Stimulated activated CD8-positive, alpha-beta memory T cell treated with anti-CD3 and anti-CD28 coated beads, Interleukin-15, amount 100 ng/mL, for 4 hours (primary cell): Measurements from ENCODE around the gene GPC6.

Experiments
- DNase-seq, 2 donors: peaks; one replicate each; pipeline ENCODE4 v3.0.0-alpha.2; 2020; ENCODE audit warnings: low read depth in 2 of 2

GPC6 gene

GRCh38 chr13:93774506-93774905, 547.9 kb downstream of the GPC6 start:
- DNase-seq = no peak

- no peak for DNase-seq
Observed at GRCh38 chr13:93775027-93775426, 548.4 kb downstream of the GPC6 start.

GRCh38 chr13:93775507-93776108, 549.0 kb downstream of the GPC6 start:
- DNase-seq = no peak

- DNase-seq = no peak
Observed at GRCh38 chr13:93776936-93777335, 550.3 kb downstream of the GPC6 start.

GRCh38 chr13:93777504-93777903, 550.9 kb downstream of the GPC6 start:
- DNase-seq = no peak

- DNase-seq = no peak
Observed at GRCh38 chr13:93778548-93778947, 551.9 kb downstream of the GPC6 start.

- no peak for DNase-seq
Observed at GRCh38 chr13:93784191-93784590, 557.6 kb downstream of the GPC6 start.

GRCh38 chr13:93786846-93787489, 560.4 kb downstream of the GPC6 start:
- DNase-seq = no peak

- no peak for DNase-seq
Observed at GRCh38 chr13:93788456-93788855, 561.8 kb downstream of the GPC6 start.

- no peak for DNase-seq
Observed at GRCh38 chr13:93789058-93789457, 562.5 kb downstream of the GPC6 start.

- DNase-seq = no peak
Observed at GRCh38 chr13:93794197-93794885, 567.7 kb downstream of the GPC6 start.

GRCh38 chr13:93797463-93797862, 570.9 kb downstream of the GPC6 start:
- no peak for DNase-seq

GRCh38 chr13:93800342-93800741, 573.7 kb downstream of the GPC6 start:
- no peak for DNase-seq

GRCh38 chr13:93805736-93806135, 579.1 kb downstream of the GPC6 start:
- DNase-seq = no peak

- DNase-seq = no peak
Observed at GRCh38 chr13:93806861-93807260, 580.3 kb downstream of the GPC6 start.

GRCh38 chr13:93810264-93810663, 583.7 kb downstream of the GPC6 start:
- DNase-seq = no peak

- no peak for DNase-seq
Observed at GRCh38 chr13:93811071-93811737, 584.6 kb downstream of the GPC6 start.

- DNase-seq = no peak
Observed at GRCh38 chr13:93811738-93812112, 585.1 kb downstream of the GPC6 start.

- DNase-seq = no peak
Observed at GRCh38 chr13:93814658-93815057, 588.1 kb downstream of the GPC6 start.

- DNase-seq = no peak
Observed at GRCh38 chr13:93818345-93818744, 591.7 kb downstream of the GPC6 start.

- DNase-seq = no peak
Observed at GRCh38 chr13:93819331-93819890, 592.8 kb downstream of the GPC6 start.

- DNase-seq = no peak
Observed at GRCh38 chr13:93824286-93824685, 597.7 kb downstream of the GPC6 start.
